SH-SY5Y (cell line): ENCODE results near the gene S100A3.

ENCODE experiments used
- GATA2 ChIP-seq: IDR thresholded peaks from 2 replicates; pipeline ENCODE4 v1.6.1; 2011; ENCODE audit warnings: mild to moderate bottlenecking, low read depth, low read length
- GATA3 ChIP-seq: IDR thresholded peaks from 2 replicates; pipeline ENCODE4 v1.6.1; 2011; ENCODE audit warnings: low read depth, mild to moderate bottlenecking, low read length, moderate library complexity

The S100A3 gene

DNA sequence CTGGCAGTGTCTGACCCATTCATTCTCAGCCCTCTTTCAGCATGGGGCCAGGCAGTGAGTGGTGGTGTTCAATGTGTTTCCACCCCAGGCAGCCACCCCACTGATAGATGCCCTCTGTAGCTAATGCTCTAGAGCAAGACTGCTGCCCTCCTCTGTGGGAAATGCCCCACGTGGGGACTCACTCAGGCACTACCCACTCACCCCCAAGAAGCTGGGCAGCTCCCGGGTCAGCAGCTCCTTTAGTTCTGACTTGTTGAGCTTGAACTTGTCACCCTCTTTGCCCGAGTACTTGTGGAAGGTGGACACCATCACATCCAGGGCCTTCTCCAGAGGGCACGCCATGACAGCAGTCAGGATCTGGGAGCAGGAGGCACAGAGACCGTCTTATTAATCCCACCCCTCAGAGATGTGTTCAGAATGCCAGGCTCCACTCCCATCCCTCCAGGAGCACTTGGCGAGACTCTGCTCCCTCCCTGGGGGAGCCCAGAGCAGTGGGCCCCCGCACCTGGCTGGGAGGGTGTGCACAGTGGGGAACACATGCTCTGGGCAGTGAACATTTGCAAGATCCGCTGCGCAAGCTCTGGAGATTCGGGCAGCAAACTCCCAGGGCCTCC, 4.5 kb downstream of the S100A3 start:
- TF ChIP-seq GATA2 (no peak), GATA3 (no peak)

GRCh38 chr1:153543736-153544135, 5.3 kb downstream of the S100A3 start:
- TF ChIP-seq GATA3 (no peak), GATA2 (no peak)

DNA sequence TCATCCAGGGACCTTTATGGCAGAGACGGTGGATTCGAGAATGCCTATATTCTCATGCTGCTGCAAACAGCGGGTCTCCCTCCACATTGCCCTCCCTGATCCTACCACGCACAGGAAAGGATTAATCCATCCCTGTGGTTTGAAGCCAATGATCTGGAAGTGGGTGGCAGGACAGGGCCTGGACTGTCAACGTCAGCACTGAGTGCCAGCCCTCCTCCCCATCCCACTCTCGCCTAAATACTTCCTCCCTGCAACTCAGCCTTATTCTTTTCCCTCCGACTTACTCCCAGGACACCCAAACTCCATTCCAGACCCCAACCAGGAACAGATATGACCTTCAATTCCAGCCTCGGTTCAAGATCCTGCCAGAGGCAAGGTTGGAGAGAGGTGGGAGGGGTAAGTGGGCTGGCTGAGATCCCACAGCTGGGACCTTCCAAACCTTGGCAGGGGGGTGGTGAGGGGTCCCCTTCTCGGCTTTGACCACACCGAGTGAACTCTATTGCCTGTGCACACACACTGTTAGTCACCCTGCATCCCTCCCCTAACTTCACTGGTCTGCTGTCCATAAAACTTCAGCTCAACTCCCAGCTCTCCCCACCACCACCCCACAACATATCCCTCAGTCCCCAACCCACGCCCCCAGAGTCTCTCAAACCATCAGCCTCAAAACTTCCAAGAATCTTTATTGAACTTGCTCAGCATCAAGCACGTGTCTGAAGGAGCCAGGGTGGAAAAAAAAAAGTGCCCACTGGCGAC, 5.9 kb downstream of the S100A3 start:
- TF ChIP-seq GATA2 = no peak
- TF ChIP-seq GATA3 = no peak

GRCh38 chr1:153541641-153542590, 7.1 kb downstream of the S100A3 start:
- TF ChIP-seq GATA2 = no peak
- no peak for TF ChIP-seq GATA3

DNA sequence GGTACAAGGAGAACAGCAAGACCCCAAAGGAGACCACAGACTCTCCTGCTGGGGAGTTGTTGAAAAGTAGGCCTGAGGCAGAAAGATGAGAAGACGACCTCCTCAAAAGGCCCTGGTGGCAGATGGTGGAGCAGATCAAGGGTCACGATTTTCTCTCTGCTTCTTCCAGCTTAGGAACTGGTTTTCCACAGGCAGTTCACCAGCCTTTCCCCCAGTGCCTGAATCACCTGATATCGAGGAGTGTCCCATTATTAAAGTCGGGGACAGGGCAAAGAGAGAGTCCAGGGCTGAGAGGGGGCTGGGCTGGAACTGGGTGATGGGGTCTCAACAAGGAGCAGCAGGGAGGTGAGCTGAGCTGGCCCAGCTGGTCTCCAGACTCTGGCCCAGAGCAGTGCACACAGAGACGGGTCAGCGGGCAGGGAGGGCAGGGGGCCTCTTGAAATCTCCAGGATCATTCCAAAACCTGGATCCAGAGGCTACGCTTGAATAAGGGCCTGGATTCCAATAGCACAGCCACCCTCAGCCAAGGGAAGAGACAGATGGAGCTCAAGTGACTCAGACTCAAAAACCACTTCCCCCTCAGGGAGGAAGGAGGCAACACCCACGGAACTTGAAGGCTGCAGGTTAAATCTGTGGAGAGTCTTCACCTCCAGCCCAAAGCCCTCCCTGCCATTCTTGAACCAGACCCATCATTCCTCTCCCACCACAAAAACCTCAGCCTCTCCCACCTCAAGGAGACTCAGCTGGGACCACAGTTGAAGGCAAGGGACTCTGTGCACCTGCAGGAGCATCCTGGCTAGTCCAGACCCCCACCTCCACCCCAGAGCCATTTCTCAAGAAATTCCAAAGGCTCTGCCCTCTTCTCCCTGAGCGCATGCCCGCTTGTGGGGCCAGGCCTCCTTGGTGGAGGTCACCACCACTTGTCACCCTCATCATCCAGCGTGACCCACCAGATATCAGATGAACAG, 8.4 kb downstream of the S100A3 start, which contains the start of gene S100A5:
Gene S100A5 (minus strand): TSS at position 541 of the 968 bp plus-strand sequence. CDS start 743 bp downstream, outside the sequence.
- no peak for TF ChIP-seq GATA2
- no peak for TF ChIP-seq GATA3

- no peak for TF ChIP-seq GATA3
- TF ChIP-seq GATA2 = no peak
These were observed 9.5 kb downstream of the S100A3 start for GRCh38 chr1:153539395-153540093.

GRCh38 chr1:153538315-153538821, 10.7 kb downstream of the S100A3 start:
- no peak for TF ChIP-seq GATA2
- TF ChIP-seq GATA3 = no peak

- TF ChIP-seq GATA3 = no peak
- no peak for TF ChIP-seq GATA2
These were observed 11.7 kb downstream of the S100A3 start for GRCh38 chr1:153537376-153537730.

GRCh38 chr1:153536671-153537375, 12.2 kb downstream of the S100A3 start:
- TF ChIP-seq GATA2 = no peak
- TF ChIP-seq GATA3 = no peak

DNA sequence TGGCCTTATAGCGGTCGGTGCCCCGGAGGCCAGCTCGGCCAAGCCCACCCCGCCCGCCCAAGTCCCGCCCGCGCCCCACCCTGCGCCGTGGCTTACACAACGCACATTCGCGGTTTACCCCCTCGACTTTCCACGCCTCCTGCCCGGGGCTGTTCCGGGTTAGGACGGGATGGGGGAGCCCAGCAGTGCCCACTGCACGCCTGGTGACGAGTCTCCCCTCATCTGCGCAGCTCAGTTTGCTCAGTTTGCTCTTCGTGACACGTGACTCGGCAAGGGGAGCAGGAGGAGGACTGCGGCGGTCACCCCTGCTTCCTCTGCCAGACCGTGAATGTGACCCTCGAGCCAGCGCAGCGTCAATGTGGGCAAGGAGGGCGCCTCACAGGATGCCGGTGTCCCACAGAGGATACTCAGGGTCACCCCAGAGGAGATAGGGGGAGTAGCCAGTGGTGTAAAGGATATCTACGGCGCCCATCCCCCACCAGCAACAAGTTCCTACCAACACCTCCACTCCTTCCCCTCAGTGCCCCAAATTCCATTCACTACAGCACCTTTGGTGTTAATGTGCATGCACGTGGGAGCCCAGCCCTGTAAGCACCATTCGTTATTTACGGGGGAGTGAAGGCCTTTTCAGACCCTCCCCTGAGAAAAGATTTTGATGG, 12.9 kb downstream of the S100A3 start:
- TF ChIP-seq GATA2 = no peak
- TF ChIP-seq GATA3 = no peak

DNA sequence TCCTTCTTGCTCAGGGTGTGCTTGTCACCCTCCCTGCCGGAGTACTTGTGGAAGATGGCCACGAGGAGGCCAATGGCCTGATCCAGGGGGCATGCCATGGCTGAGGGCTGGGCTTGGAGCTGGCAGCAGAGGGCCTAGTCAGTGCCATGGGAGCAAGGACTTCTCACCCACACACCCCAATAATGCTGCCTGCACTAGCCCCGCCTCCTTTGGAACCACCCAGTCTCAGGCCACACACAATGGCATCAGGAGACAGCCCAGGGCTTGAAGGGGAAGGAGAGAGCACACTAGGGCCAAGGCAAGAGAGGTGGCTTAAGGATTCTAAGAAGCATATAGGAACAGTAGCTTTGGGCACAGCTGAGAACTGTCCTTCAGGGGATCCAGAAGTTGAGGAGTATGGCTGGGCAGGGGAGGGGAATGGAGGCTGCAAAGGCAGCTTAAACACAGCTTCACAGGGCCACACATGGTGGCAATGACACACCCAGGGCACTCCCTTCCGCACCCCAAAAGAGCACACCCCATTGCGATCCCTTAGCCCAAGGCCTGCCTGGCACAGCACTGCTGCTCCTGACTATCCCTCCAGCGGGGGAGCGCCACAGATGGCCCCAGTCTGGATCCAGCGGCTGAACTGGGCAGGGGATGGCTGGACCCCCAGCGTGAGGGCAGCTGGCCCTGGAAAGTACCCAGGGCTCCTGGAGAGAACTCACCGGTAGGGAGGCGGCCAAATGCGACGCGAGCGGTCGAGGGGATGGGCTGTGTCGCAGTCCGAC, 13.6 kb downstream of the S100A3 start, which contains the start of gene S100A6:
Gene S100A6 (minus strand): TSS at position 750 of the 770 bp plus-strand sequence. CDS start 652 bp downstream, at position 98.
- no peak for TF ChIP-seq GATA3

DNA sequence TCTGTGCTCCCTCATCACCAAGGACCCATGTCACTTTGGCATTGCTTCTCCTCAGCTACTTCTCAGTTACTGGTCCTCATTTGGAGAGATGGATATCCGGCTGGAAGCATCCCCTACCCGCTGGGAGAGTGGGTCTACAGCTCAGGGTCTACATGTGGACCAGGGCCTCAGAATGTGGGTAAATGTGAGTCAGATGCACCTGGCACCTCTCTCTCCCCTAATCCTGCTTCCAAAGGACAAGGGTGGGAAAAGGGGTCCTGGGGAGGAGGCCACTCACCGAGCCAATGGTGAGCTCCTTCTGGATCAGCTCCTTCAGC, 14.2 kb downstream of the S100A3 start:
- TF ChIP-seq GATA2 (no peak), GATA3 (no peak)
